Measurements from ENCODE around the gene SAP30BP.

GRCh38 chr17:75679706-75680211, 12.6 kb downstream of the SAP30BP start:
- TF ChIP-seq SUZ12 (IDR thresholded peaks at IDR 0.05) (no peak), FOXA1 (IDR thresholded peaks at IDR 0.05) (no peak), FOXM1 (IDR thresholded peaks at IDR 0.05; ENCODE audit: borderline replicate concordance) (no peak), SP1 (IDR thresholded peaks at IDR 0.05) (no peak), BHLHE40 (IDR thresholded peaks at IDR 0.05; ENCODE audit: borderline replicate concordance) (no peak), FOXK2 (IDR thresholded peaks at IDR 0.05) (no peak), TARDBP (IDR thresholded peaks at IDR 0.05) (no peak), PKNOX1 (IDR thresholded peaks at IDR 0.05) (no peak), ELF4 (IDR thresholded peaks at IDR 0.05) (no peak), HDGF (IDR thresholded peaks at IDR 0.05; ENCODE audit: borderline replicate concordance) (no peak), LEF1 (IDR thresholded peaks at IDR 0.05; ENCODE audit: borderline replicate concordance) (no peak), ARNT (IDR thresholded peaks at IDR 0.05) (no peak)
